Stimulated activated naive B cell treated with anti-CD40 and anti-IgM and Interleukin-4, amounts not matched to agents 10 μg/mL and 1 μg/mL and 100 μg/mL, for 72 hours (primary cell): Measurements from ENCODE around the gene C19orf47.
A peak's percentile ranks its signal among the peaks of the same experiment; 100 is the strongest.

Source experiments
- ATAC-seq, 2 donors: fragments of 150-1000 bp; cut with Tn5 transposase; replicated peaks; 2 replicates each; pipeline ENCODE4 v1.10.0; 2021; ENCODE audit warnings: moderate library complexity in 1 of 2
- DNase-seq: peaks from one replicate; pipeline ENCODE4 v3.0.0; 2021
- H3K27ac Mint-ChIP-seq: one replicate; pipeline ENCODE4 v1.8.0; 2022; ENCODE audit warnings: mild to moderate bottlenecking, mixed read lengths
- H3K27me3 Mint-ChIP-seq, 2 donors: one replicate each; pipeline ENCODE4 v1.8.0; 2022; ENCODE audit warnings: mixed read lengths in 2 of 2
- H3K36me3 Mint-ChIP-seq, 2 donors: one replicate each; pipeline ENCODE4 v1.8.0; 2022; ENCODE audit warnings: mixed read lengths in 2 of 2, mild to moderate bottlenecking in 1 of 2
- H3K4me1 Mint-ChIP-seq, 2 donors: one replicate each; pipeline ENCODE4 v1.8.0; 2022; ENCODE audit warnings: mixed read lengths in 2 of 2, mild to moderate bottlenecking in 1 of 2
- H3K4me3 Mint-ChIP-seq, 2 donors: one replicate each; pipeline ENCODE4 v1.8.0; 2022; ENCODE audit warnings: mild to moderate bottlenecking in 2 of 2, mixed read lengths in 2 of 2, moderate library complexity in 1 of 2
- H3K9me3 Mint-ChIP-seq, 2 donors: one replicate each; pipeline ENCODE4 v1.8.0; 2022; ENCODE audit warnings: mixed read lengths in 2 of 2, mild to moderate bottlenecking in 1 of 2

C19orf47 gene

GRCh38 chr19:40348125-40348913, at the start of gene C19orf47, which contains the start of gene PLD3:
Gene C19orf47, minus strand, starts transcription at chr19:40348397. Its CDS starts 6,540 bp downstream, at chr19:40341857.
Gene PLD3, plus strand, starts transcription at chr19:40348695. Its CDS starts 17,789 bp downstream, at chr19:40366484.
- Mint-ChIP-seq H3K9me3 (no peaks in the 10 kb centered on the region), H3K4me1 (peaks cover 12 to 30% of the 10 kb centered on the region in 2 donors), H3K4me3 (peak within 1 kb of the TSS; percentile 81 to 87), H3K36me3 (peaks cover 4 to 14% of the 10 kb centered on the region in 2 donors), H3K27ac (peak within 1 kb of the TSS; percentile 94), H3K27me3 (no peaks in the 10 kb centered on the region)
- ATAC-seq (peak; percentile 98 to 99), DNase-seq (peak; percentile 99)

- DNase-seq = no peak
- no peak for ATAC-seq
- Mint-ChIP-seq H3K27me3 (peaks cover 14 to 40% of the 10 kb centered on the region in 2 donors), H3K4me3 (no peak overlapping the region), H3K27ac (no peak overlapping the region), H3K9me3 (no peaks in the 10 kb centered on the region), H3K36me3 (peaks cover 0 to 4% of the 10 kb centered on the region in 2 donors), H3K4me1 (peaks cover 8 to 14% of the 10 kb centered on the region in 2 donors)
Observed at GRCh38 chr19:40397568-40397906, 49.3 kb upstream of the C19orf47 start.

- DNase-seq = no peak
- no peak for ATAC-seq
- Mint-ChIP-seq H3K4me3 (no peak overlapping the region), H3K4me1 (peaks cover 8 to 14% of the 10 kb centered on the region in 2 donors), H3K36me3 (peaks cover 0 to 4% of the 10 kb centered on the region in 2 donors), H3K9me3 (no peaks in the 10 kb centered on the region), H3K27ac (no peak overlapping the region), H3K27me3 (peaks cover 14 to 40% of the 10 kb centered on the region in 2 donors)
Observed at GRCh38 chr19:40396886-40397567, 48.8 kb upstream of the C19orf47 start.

GRCh38 chr19:40395956-40396355, 47.8 kb upstream of the C19orf47 start:
- Mint-ChIP-seq H3K4me3 (no peak overlapping the region), H3K36me3 (peaks cover 0 to 2% of the 10 kb centered on the region in 2 donors), H3K4me1 (peaks cover 8 to 14% of the 10 kb centered on the region in 2 donors), H3K27ac (no peak overlapping the region), H3K9me3 (no peaks in the 10 kb centered on the region), H3K27me3 (peaks cover 13 to 34% of the 10 kb centered on the region in 2 donors)
- ATAC-seq (no peak), DNase-seq (no peak)

- Mint-ChIP-seq H3K9me3 (no peaks in the 10 kb centered on the region), H3K27me3 (peaks cover 12 to 35% of the 10 kb centered on the region in 2 donors), H3K36me3 (peaks cover 0 to 2% of the 10 kb centered on the region in 2 donors), H3K4me3 (no peak overlapping the region), H3K4me1 (peaks cover 8 to 14% of the 10 kb centered on the region in 2 donors), H3K27ac (no peak overlapping the region)
- no peak for ATAC-seq
- no peak for DNase-seq
Observed at GRCh38 chr19:40394816-40395210, 46.6 kb upstream of the C19orf47 start.

GRCh38 chr19:40393894-40394815, 46.0 kb upstream of the C19orf47 start:
- no peak for ATAC-seq
- H3K4me3 Mint-ChIP-seq = no peak overlapping the region

GRCh38 chr19:40392894-40393517, 44.8 kb upstream of the C19orf47 start:
- Mint-ChIP-seq H3K27me3 (peaks cover 4 to 19% of the 10 kb centered on the region in 2 donors), H3K36me3 (no peaks in the 10 kb centered on the region), H3K27ac (no peak overlapping the region), H3K4me3 (no peak overlapping the region), H3K4me1 (peaks cover 0 to 1% of the 10 kb centered on the region in 2 donors), H3K9me3 (no peaks in the 10 kb centered on the region)
- DNase-seq = no peak
- no peak for ATAC-seq

More at GRCh38 chr19:40393894-40394815, 46.0 kb upstream of the C19orf47 start:
- DNase-seq = no peak
- peaks cover 5 to 10% of the 10 kb centered on the region in 2 donors for H3K4me1 Mint-ChIP-seq
- peaks cover 7 to 29% of the 10 kb centered on the region in 2 donors for H3K27me3 Mint-ChIP-seq
- H3K9me3 Mint-ChIP-seq = no peaks in the 10 kb centered on the region
- peaks cover 0 to 2% of the 10 kb centered on the region in 2 donors for H3K36me3 Mint-ChIP-seq
- no peak overlapping the region for H3K27ac Mint-ChIP-seq

- Mint-ChIP-seq H3K27me3 (peaks cover 5 to 19% of the 10 kb centered on the region in 2 donors), H3K9me3 (no peaks in the 10 kb centered on the region), H3K4me3 (no peak overlapping the region), H3K4me1 (no peaks in the 10 kb centered on the region), H3K27ac (no peak overlapping the region), H3K36me3 (no peaks in the 10 kb centered on the region)
- no peak for ATAC-seq
- no peak for DNase-seq
Observed at GRCh38 chr19:40392123-40392522, 43.9 kb upstream of the C19orf47 start.

- H3K4me1 Mint-ChIP-seq = no peaks in the 10 kb centered on the region
- H3K4me3 Mint-ChIP-seq = no peak within 1 kb of the TSS
- H3K27ac Mint-ChIP-seq = peak within 1 kb of the TSS; percentile 70
- DNase-seq (no peak), ATAC-seq (no peak)
- peaks cover 12 to 17% of the 10 kb centered on the region in 2 donors for H3K27me3 Mint-ChIP-seq
- H3K36me3 Mint-ChIP-seq = peaks cover 0 to 1% of the 10 kb centered on the region in 2 donors
- H3K9me3 Mint-ChIP-seq = no peaks in the 10 kb centered on the region
Observed at GRCh38 chr19:40390084-40390742, 42.0 kb upstream of the C19orf47 start, which contains the start of gene HIPK4. Gene HIPK4, minus strand, starts transcription at chr19:40390181. Its CDS starts 279 bp downstream, at chr19:40389902.

- Mint-ChIP-seq H3K4me3 (no peak overlapping the region), H3K9me3 (no peaks in the 10 kb centered on the region), H3K27me3 (peaks cover 15 to 17% of the 10 kb centered on the region in 2 donors), H3K4me1 (no peaks in the 10 kb centered on the region), H3K36me3 (peaks cover 0 to 1% of the 10 kb centered on the region in 2 donors), H3K27ac (no peak overlapping the region)
- ATAC-seq = no peak
- no peak for DNase-seq
Observed at GRCh38 chr19:40389404-40390083, 41.3 kb upstream of the C19orf47 start.

- Mint-ChIP-seq H3K27me3 (peaks cover 15 to 17% of the 10 kb centered on the region in 2 donors), H3K36me3 (peaks cover 0 to 1% of the 10 kb centered on the region in 2 donors), H3K27ac (no peak overlapping the region), H3K4me3 (no peak overlapping the region), H3K9me3 (no peaks in the 10 kb centered on the region), H3K4me1 (no peaks in the 10 kb centered on the region)
- ATAC-seq (no peak), DNase-seq (no peak)
Observed at GRCh38 chr19:40388481-40388880, 40.3 kb upstream of the C19orf47 start.

GRCh38 chr19:40387155-40387554, 39.0 kb upstream of the C19orf47 start:
- Mint-ChIP-seq H3K27ac (no peak overlapping the region), H3K9me3 (no peaks in the 10 kb centered on the region), H3K4me1 (no peaks in the 10 kb centered on the region), H3K4me3 (no peak overlapping the region), H3K36me3 (peaks cover 0 to 1% of the 10 kb centered on the region in 2 donors), H3K27me3 (peaks cover 15 to 17% of the 10 kb centered on the region in 2 donors)
- no peak for DNase-seq
- no peak for ATAC-seq
